ENCODE data around the gene PGA3. TPM values are rescaled to one million over a fixed set of nuclear protein-coding genes. Genes with fewer than 3 reads are reported as not detected.
"Not testable (repeated sequence)": the region's sequence is repeated elsewhere in the genome, so short reads cannot be mapped to it uniquely, and the experiment has no call there.

Gene PGA3
- total and polyA plus RNA-seq, 5 donors: 0.59 to 2.5 (median 1.7) TPM

DNA sequence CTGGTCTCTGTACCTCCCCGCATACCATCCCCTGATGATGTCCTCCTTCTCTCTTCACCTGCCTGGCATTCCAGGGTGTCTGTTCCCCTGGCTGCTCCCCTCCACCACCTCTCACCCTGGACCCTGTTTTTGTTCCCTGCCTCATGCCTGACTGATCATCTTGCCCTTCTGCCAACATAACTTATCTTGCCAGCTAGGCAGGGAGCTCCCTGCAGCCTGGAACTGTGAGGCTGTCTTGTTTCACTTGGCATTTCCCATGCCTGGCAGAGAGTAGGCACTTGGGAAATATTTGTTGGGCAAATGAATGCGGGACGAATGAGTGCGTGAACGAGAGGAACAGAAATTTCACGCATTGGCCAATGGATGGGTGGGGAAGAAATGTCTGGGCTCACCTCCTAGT, 7.3 kb downstream of the PGA3 start:
- H3K27me3 ChIP-seq (ENCODE audit: control insufficient read depth, insufficient read depth); intact Hi-C loops (cut with DNase I); H3K4me3 ChIP-seq (ENCODE audit: low read length); H3K9me3 ChIP-seq (ENCODE audit: control insufficient read depth, low read length); H3K4me1 ChIP-seq (ENCODE audit: control insufficient read depth, insufficient read depth, low read length); DNase-seq; H3K27ac ChIP-seq (ENCODE audit: low read length): not testable (repeated sequence)
- no CpG with 5 or more reads among the region's 6 CpGs for WGBS
- ATAC-seq: peak in 1 of 2 donors; percentile 4

- 58% methylated on average over 7 of the region's 10 CpGs for WGBS
- H3K4me3 ChIP-seq (ENCODE audit: low read length); DNase-seq; H3K4me1 ChIP-seq (ENCODE audit: control insufficient read depth, insufficient read depth, low read length); H3K9me3 ChIP-seq (ENCODE audit: control insufficient read depth, low read length); intact Hi-C loops (cut with DNase I); H3K27me3 ChIP-seq (ENCODE audit: control insufficient read depth, insufficient read depth); H3K27ac ChIP-seq (ENCODE audit: low read length): not testable (repeated sequence)
- peak in 1 of 2 donors; percentile 3 for ATAC-seq
Observed at GRCh38 chr11:61211327-61211952, 8.1 kb downstream of the PGA3 start.

GRCh38 chr11:61212202-61212601, 8.9 kb downstream of the PGA3 start:
- no CpG with 5 or more reads among the region's 15 CpGs for WGBS
- peak; percentile 56 to 69 for ATAC-seq
- intact Hi-C loops (cut with DNase I); H3K27me3 ChIP-seq (ENCODE audit: control insufficient read depth, insufficient read depth); H3K4me1 ChIP-seq (ENCODE audit: control insufficient read depth, insufficient read depth, low read length); H3K9me3 ChIP-seq (ENCODE audit: control insufficient read depth, low read length); H3K27ac ChIP-seq (ENCODE audit: low read length); DNase-seq; H3K4me3 ChIP-seq (ENCODE audit: low read length): not testable (repeated sequence)

GRCh38 chr11:61213711-61214324, 10.5 kb downstream of the PGA3 start:
- H3K27ac ChIP-seq (ENCODE audit: low read length); H3K9me3 ChIP-seq (ENCODE audit: control insufficient read depth, low read length); intact Hi-C loops (cut with DNase I); H3K27me3 ChIP-seq (ENCODE audit: control insufficient read depth, insufficient read depth); H3K4me1 ChIP-seq (ENCODE audit: control insufficient read depth, insufficient read depth, low read length); DNase-seq; ATAC-seq; H3K4me3 ChIP-seq (ENCODE audit: low read length): not testable (repeated sequence)
- WGBS: no CpG with 5 or more reads among the region's 3 CpGs

DNA sequence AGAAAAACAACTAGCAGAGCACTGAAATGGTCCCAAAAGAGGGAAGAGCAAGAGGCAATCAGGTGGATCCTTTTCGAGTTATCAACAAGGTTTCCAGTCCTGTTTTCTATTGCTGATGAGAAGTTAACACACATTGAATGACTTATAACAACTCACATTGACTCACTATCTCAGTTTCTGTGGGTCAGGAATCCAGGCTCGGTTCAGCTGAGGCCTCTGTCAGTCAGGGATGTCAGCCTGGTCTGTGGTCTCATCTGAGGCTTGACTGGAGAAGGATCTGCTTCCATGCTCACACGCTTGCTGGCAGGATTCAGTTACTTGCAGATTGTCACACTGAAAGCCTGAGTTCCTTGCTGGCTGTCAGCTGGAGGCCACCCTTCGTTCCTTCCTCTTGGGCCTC, 15.0 kb downstream of the PGA3 start:
- intact Hi-C loops (cut with DNase I); H3K9me3 ChIP-seq (ENCODE audit: control insufficient read depth, low read length); H3K4me3 ChIP-seq (ENCODE audit: low read length); H3K27ac ChIP-seq (ENCODE audit: low read length); DNase-seq; ATAC-seq; H3K4me1 ChIP-seq (ENCODE audit: control insufficient read depth, insufficient read depth, low read length); H3K27me3 ChIP-seq (ENCODE audit: control insufficient read depth, insufficient read depth): not testable (repeated sequence)
- whole genome bisulfite sequencing: no CpG with 5 or more reads among the region's 4 CpGs

- H3K4me3 ChIP-seq (ENCODE audit: low read length); intact Hi-C loops (cut with DNase I); ATAC-seq; H3K27me3 ChIP-seq (ENCODE audit: control insufficient read depth, insufficient read depth); H3K4me1 ChIP-seq (ENCODE audit: control insufficient read depth, insufficient read depth, low read length); H3K9me3 ChIP-seq (ENCODE audit: control insufficient read depth, low read length); DNase-seq; H3K27ac ChIP-seq (ENCODE audit: low read length): not testable (repeated sequence)
- 91% methylated on average over 5 of the region's 5 CpGs for WGBS
Observed at GRCh38 chr11:61219016-61219415, 15.7 kb downstream of the PGA3 start.

DNA sequence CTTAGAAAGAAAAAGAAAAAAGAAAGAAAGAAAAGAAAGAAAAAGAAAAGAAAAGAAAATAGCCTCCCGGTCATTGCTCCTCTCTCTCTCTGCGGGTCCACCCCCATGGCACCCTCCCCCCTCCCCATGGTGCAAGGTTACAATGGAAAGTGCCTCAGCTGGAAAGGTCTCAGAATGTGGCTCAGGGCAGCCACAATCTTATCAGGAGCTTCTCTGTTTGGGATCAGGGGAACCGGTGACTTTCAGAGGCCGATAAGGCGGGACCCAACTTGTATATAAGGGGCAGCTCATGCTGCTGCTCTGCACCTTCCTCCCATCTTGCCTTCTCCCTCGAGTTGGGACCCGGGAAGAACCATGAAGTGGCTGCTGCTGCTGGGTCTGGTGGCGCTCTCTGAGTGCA, 18.7 kb downstream of the PGA3 start, which contains the start of gene PGA4:
PGA4 (plus strand) TSS at position 301 of the 400 bp plus-strand sequence; CDS start at position 355, 54 bp downstream.
- H3K27ac ChIP-seq (ENCODE audit: low read length); intact Hi-C loops (cut with DNase I); H3K27me3 ChIP-seq (ENCODE audit: control insufficient read depth, insufficient read depth); DNase-seq; H3K4me3 ChIP-seq (ENCODE audit: low read length); H3K4me1 ChIP-seq (ENCODE audit: control insufficient read depth, insufficient read depth, low read length); ATAC-seq; H3K9me3 ChIP-seq (ENCODE audit: control insufficient read depth, low read length): not testable (repeated sequence)
- WGBS: no CpG with 5 or more reads among the region's 8 CpGs

GRCh38 chr11:61222692-61223091, 19.4 kb downstream of the PGA3 start:
- DNase-seq; intact Hi-C loops (cut with DNase I); H3K4me3 ChIP-seq (ENCODE audit: low read length); H3K4me1 ChIP-seq (ENCODE audit: control insufficient read depth, insufficient read depth, low read length); H3K27me3 ChIP-seq (ENCODE audit: control insufficient read depth, insufficient read depth); H3K9me3 ChIP-seq (ENCODE audit: control insufficient read depth, low read length); H3K27ac ChIP-seq (ENCODE audit: low read length): not testable (repeated sequence)
- WGBS: no CpG with 5 or more reads among the region's 5 CpGs
- peak; percentile 34 to 39 for ATAC-seq

DNA sequence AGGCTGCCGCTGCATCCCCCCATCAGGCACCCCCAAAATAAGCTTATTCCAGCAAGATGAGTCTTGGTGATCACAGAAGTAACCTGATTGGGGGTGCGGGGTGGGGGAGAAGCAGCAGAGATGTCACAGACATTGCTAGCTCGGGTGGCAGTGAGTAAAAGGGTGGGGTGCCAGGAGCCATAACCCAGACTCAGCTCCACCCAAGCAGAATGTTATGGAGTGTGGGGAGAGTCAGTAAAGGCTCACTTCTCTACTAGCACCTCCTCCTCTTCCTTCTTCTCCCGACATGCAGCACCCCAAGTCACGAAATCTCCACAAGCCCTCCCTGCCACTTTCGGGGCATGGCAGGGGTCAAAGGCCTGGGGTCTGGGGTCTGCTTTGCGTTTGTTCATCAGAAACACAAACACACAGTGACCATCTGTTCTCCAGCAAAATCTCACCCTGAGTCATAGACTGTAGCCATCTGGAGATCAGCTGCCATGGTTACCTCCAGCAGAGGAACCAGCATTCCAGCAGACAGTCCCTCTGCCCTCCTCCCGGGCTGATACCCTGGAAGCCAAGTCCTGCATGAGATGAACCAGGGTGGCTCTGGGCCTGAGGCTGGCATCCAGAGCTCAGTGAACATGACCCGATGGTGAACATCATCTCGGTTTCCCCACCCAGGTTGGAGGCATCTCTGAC, 23.3 kb downstream of the PGA3 start:
- DNase-seq; intact Hi-C loops (cut with DNase I); H3K4me3 ChIP-seq (ENCODE audit: low read length); H3K27ac ChIP-seq (ENCODE audit: low read length); H3K27me3 ChIP-seq (ENCODE audit: control insufficient read depth, insufficient read depth); ATAC-seq; H3K4me1 ChIP-seq (ENCODE audit: control insufficient read depth, insufficient read depth, low read length); H3K9me3 ChIP-seq (ENCODE audit: control insufficient read depth, low read length): not testable (repeated sequence)
- WGBS: no CpG with 5 or more reads among the region's 10 CpGs

DNA sequence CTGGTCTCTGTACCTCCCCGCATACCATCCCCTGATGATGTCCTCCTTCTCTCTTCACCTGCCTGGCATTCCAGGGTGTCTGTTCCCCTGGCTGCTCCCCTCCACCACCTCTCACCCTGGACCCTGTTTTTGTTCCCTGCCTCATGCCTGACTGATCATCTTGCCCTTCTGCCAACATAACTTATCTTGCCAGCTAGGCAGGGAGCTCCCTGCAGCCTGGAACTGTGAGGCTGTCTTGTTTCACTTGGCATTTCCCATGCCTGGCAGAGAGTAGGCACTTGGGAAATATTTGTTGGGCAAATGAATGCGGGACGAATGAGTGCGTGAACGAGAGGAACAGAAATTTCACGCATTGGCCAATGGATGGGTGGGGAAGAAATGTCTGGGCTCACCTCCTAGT, 26.1 kb downstream of the PGA3 start:
- WGBS: no CpG with 5 or more reads among the region's 6 CpGs
- H3K9me3 ChIP-seq (ENCODE audit: control insufficient read depth, low read length); intact Hi-C loops (cut with DNase I); H3K4me3 ChIP-seq (ENCODE audit: low read length); H3K27ac ChIP-seq (ENCODE audit: low read length); H3K4me1 ChIP-seq (ENCODE audit: control insufficient read depth, insufficient read depth, low read length); H3K27me3 ChIP-seq (ENCODE audit: control insufficient read depth, insufficient read depth); DNase-seq: not testable (repeated sequence)
- peak in 1 of 2 donors; percentile 44 for ATAC-seq

GRCh38 chr11:61231033-61231432, 27.7 kb downstream of the PGA3 start:
- H3K9me3 ChIP-seq (ENCODE audit: control insufficient read depth, low read length); H3K27ac ChIP-seq (ENCODE audit: low read length); intact Hi-C loops (cut with DNase I); DNase-seq; H3K27me3 ChIP-seq (ENCODE audit: control insufficient read depth, insufficient read depth); H3K4me3 ChIP-seq (ENCODE audit: low read length); H3K4me1 ChIP-seq (ENCODE audit: control insufficient read depth, insufficient read depth, low read length): not testable (repeated sequence)
- WGBS: no CpG with 5 or more reads among the region's 15 CpGs
- peak; percentile 58 to 67 for ATAC-seq
